Measurements from ENCODE around the gene SMARCA4. TPM values are rescaled to one million over a fixed set of nuclear protein-coding genes. Genes with fewer than 3 reads are reported as not detected.

The SMARCA4 gene
- total RNA-seq, 1 experiment from 2014 or later, result 261 TPM

- Histone ChIP-seq H3K27me3 (ENCODE audit: insufficient read depth, low read length) (no peaks in the 10 kb centered on the region), H4K20me1 (ENCODE audit: control insufficient read depth, insufficient read depth, insufficient read length) (peaks cover 5% of the 10 kb centered on the region), H2BK20ac (ENCODE audit: low read depth, low read length, poor library complexity, severe bottlenecking) (no peak overlapping the region), H3K14ac (ENCODE audit: insufficient read depth, low read length) (peak overlapping the region; percentile 55; the same call in 1 of the 2 replicates), H2BK120ac (ENCODE audit: low read depth, low read length, poor library complexity, severe bottlenecking) (no peak overlapping the region), H2BK15ac (ENCODE audit: low read depth, low read length) (no peak overlapping the region), H3K4ac (ENCODE audit: low read depth, low read length) (no peak overlapping the region), H4K8ac (replicated peaks; ENCODE audit: insufficient read length, low read depth, low read length) (no peak overlapping the region), H3K56ac (ENCODE audit: insufficient read length, low read depth, low read length) (no peak overlapping the region), H4K91ac (ENCODE audit: insufficient read length, low read depth, low read length) (no peak overlapping the region), H3K18ac (ENCODE audit: insufficient read length, low read depth, low read length) (no peak overlapping the region), H3K9ac (ENCODE audit: extremely low read depth, insufficient read length, low read length) (peak overlapping the region; percentile 91), H3K9me3 (ENCODE audit: control insufficient read depth, low read depth, low read length) (no peaks in the 10 kb centered on the region), H3T11ph (ENCODE audit: low read length) (no peak overlapping the region), H2AK5ac (ENCODE audit: insufficient read length, low read length) (no peak overlapping the region), H3K79me1 (ENCODE audit: insufficient read depth, low read depth, low read length, poor library complexity, severe bottlenecking) (no peaks in the 10 kb centered on the region), H3K4me2 (ENCODE audit: insufficient read depth, insufficient read length, low read length) (peak overlapping the region; percentile 99), H3K23ac (ENCODE audit: insufficient read length, low read depth, low read length) (no peak overlapping the region), H3K23me2 (ENCODE audit: insufficient read length, low read depth, low read length, poor library complexity, severe bottlenecking) (peaks cover 13% of the 10 kb centered on the region), H2BK5ac (ENCODE audit: insufficient read length, low read length) (peak overlapping the region; percentile 83), H3K4me1 (ENCODE audit: insufficient read depth, low read length) (peaks cover 7% of the 10 kb centered on the region; the same call in 1 of the 2 replicates), H3K79me2 (ENCODE audit: insufficient read depth, low read length) (peaks cover 52% of the 10 kb centered on the region), H3K27ac (ENCODE audit: insufficient read length, low read depth, low read length) (peak overlapping the region; percentile 81), H4K5ac (ENCODE audit: insufficient read length, low read depth, low read length) (no peak overlapping the region), H2BK12ac (ENCODE audit: insufficient read length, low read depth, low read length) (no peak overlapping the region), H2AFZ (ENCODE audit: low read length) (no peak overlapping the region)
- Mint-ChIP-seq H3K4me1 (peaks cover 28 to 39% of the 10 kb centered on the region in 2 experiments), H3K27me3 (ENCODE audit: low read depth) (no peaks in the 10 kb centered on the region), H3K36me3 (ENCODE audit: insufficient read depth in 1 of 3, low read depth in 3 of 3) (peaks cover 38 to 48% (median 45%) of the 10 kb centered on the region in 3 experiments), H3K27ac (peak overlapping the region; percentile 97 to 98 (median 98)), H3K9me3 (0 out of 5 replicates have a peak, but pooled peaks cover 0 to 4% of the 10 kb centered on the region in 2 experiments), H3K4me3 (peak overlapping the region; percentile 89 to 94)
- no peak for DNase-seq
- no peak for TF ChIP-seq CTCF (conservative IDR thresholded peaks at IDR 0.05)
- no CpG with 5 or more reads among the region's 11 CpGs for WGBS (ENCODE audit: extremely low coverage, insufficient read length, low lambda C conversion rate)
These were observed 130.3 kb downstream of the SMARCA4 start for GRCh38 chr19:11090997-11091702.
